Activated naive CD8-positive, alpha-beta T cell (primary cell): Measurements from ENCODE around the gene ERF.

Experiments used
- H3K27ac Mint-ChIP-seq: one replicate; pipeline ENCODE4 v1.8.0; 2021; ENCODE audit warnings: mixed read lengths
- H3K27me3 Mint-ChIP-seq: one replicate; pipeline ENCODE4 v1.8.0; 2021; ENCODE audit warnings: mixed read lengths
- H3K36me3 Mint-ChIP-seq: one replicate; pipeline ENCODE4 v1.8.0; 2021; ENCODE audit warnings: mixed read lengths
- H3K4me1 Mint-ChIP-seq: one replicate; pipeline ENCODE4 v1.8.0; 2021; ENCODE audit warnings: low read depth, mixed read lengths
- H3K4me3 Mint-ChIP-seq: one replicate; pipeline ENCODE4 v1.8.0; 2021; ENCODE audit warnings: mild to moderate bottlenecking, mixed read lengths
- H3K9me3 Mint-ChIP-seq: one replicate; pipeline ENCODE4 v1.8.0; 2021; ENCODE audit warnings: low read depth, mixed read lengths

The ERF gene

DNA sequence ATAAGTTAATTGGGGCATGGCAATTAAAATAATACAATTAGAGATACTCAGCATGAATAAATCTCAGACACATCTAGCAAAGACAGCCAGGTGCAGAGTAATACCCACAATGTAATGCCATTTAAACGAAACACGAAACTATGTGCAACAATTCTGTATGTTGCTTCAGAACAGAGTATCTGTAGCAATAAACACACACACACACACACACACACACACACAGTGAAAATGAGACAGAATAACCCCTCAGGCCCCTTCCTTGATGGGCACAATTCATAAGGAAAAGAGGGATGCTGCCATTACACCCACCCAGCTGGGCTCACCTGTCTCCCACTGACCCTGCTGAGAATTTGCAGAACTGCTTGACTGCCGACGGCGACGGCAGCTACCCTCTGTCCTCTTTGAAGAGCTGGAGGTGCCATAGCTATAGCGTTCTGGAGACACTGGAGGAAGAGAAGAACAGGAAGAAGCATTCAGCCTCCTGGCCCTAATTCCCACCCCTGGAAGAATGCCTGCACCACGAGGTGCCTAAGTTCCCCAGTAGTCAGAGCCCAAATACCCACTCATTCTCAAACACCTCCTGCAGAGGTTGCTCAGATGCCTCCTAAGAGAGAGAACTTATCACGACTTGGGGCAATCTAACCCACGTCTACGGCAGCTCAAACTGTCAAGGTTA is 40.0 kb downstream of the ERF start:
- Mint-ChIP-seq H3K27me3 (no peaks in the 10 kb centered on the region), H3K27ac (peak overlapping the region; percentile 70), H3K9me3 (no peaks in the 10 kb centered on the region), H3K4me3 (peak overlapping the region; percentile 90), H3K36me3 (peaks cover 7% of the 10 kb centered on the region), H3K4me1 (peaks cover 69% of the 10 kb centered on the region)

DNA sequence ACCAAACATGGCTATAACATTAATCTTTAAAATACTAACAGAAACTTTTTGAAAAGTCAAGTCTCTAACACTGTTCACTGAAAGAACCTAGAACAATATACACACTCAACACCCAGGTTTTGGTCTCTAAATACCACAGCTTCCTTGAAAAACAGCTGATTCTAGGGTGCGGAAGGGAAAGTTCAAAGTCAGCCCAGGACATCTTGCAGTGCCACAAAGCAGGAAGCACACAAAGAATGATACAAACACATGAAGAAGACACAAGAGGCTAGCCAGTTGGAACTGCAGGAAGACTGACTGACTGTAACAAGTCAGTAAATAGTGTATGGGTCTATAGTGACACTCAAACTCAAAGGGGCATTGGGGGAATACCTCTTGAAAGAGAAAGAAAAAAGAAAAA is 42.0 kb downstream of the ERF start:
- peak overlapping the region; percentile 70 for H3K4me3 Mint-ChIP-seq
- H3K9me3 Mint-ChIP-seq = no peaks in the 10 kb centered on the region
- H3K36me3 Mint-ChIP-seq = peaks cover 11% of the 10 kb centered on the region
- peak overlapping the region; percentile 82 for H3K27ac Mint-ChIP-seq
- no peaks in the 10 kb centered on the region for H3K27me3 Mint-ChIP-seq
- H3K4me1 Mint-ChIP-seq = peaks cover 62% of the 10 kb centered on the region

GRCh38 chr19:42208612-42209011 is 46.3 kb downstream of the ERF start:
- Mint-ChIP-seq H3K27me3 (no peaks in the 10 kb centered on the region), H3K4me3 (no peak overlapping the region), H3K27ac (no peak overlapping the region), H3K4me1 (peaks cover 56% of the 10 kb centered on the region), H3K9me3 (no peaks in the 10 kb centered on the region), H3K36me3 (peaks cover 10% of the 10 kb centered on the region)

DNA sequence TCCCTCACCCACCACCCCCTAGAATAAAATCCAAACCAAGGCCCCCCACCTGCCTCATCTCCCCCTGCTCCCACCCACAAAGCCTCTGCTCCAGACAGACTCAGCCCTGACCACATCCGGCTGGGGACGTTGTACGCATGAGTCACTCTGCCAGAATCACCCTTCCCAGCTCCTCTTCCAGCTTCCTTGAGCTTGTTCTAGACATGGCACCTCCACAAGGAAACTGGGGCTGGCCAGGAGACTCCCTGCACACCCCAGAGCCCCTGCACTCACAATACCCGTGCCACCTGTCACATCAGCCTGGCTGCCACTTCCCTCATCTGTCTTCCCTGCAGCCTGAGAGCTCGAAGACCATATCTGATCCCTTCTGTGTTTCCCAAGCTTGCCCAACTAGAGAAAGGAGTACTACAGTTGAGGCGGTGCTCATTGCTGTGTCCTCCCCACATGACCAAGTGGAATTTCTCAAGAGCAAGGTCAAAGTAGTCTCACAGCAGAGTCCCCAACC is 47.1 kb downstream of the ERF start:
- Mint-ChIP-seq H3K9me3 (no peaks in the 10 kb centered on the region), H3K27me3 (no peaks in the 10 kb centered on the region), H3K36me3 (peaks cover 8% of the 10 kb centered on the region), H3K4me3 (peak overlapping the region; percentile 33), H3K4me1 (peaks cover 56% of the 10 kb centered on the region), H3K27ac (peak overlapping the region; percentile 56)

DNA sequence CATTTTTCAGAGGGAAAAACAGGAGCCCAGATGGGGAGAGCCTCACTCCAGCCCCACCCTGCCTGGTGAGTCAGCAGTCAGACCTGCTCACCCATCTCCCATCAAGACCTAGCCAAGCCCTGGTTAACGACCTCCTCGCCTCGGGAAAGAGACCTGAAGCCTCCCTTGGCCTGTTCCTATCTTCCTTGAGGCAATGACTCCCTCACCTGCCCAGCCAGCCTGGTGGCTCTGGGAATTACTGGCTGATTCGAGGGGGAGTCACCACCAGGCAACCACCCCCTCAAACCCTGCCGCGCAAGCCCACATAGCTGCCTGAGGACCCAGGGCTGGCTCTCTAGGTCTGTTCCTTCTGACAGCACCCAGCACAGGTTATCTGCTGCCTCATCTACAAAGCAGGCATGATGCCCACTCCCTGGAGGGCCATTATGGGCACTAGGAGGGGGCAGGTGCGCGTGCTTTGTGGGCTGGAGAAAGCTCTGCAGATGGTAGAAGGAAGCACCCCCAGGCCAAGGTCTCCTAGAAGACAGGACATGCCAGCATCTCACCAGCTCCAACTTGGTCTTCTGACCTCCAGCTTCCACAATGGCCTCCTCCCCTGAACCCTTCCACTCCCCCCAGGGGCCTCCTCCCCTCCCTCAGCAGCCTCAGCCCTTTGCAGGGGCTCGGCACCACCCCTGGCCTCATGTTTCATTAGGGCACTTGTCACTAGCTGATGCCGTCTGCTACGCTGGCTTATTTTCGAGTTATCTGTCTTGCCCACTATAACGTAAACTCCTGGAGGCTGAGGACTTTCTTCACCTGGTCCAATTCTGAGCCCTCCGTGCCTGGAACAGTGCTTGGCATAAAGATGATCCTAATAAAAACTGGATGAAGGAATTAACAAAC is 47.8 kb downstream of the ERF start:
- H3K27ac Mint-ChIP-seq = peak overlapping the region; percentile 56
- H3K4me1 Mint-ChIP-seq = peaks cover 57% of the 10 kb centered on the region
- peaks cover 11% of the 10 kb centered on the region for H3K36me3 Mint-ChIP-seq

DNA sequence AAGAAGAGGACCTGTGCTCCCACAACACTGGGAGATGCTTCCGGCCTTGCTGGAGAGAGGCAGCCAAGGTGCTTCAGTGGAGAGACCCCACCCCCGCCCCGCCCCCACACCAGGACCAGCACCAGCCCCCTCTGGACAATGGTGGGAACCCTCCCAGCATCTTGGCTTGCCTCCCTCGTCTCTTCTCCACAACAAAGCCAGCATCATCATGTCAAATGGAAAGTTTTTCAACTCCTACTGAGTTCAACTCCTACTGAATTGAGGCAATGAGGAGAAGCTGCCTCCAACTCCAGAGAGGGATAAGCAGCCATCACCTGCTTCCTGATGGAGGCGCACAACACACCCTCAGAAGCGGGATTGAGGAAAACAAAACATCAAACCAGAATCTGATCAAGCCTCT is 50.3 kb downstream of the ERF start:
- Mint-ChIP-seq H3K36me3 (peaks cover 10% of the 10 kb centered on the region), H3K27me3 (no peaks in the 10 kb centered on the region), H3K9me3 (no peaks in the 10 kb centered on the region), H3K4me3 (no peak overlapping the region), H3K27ac (peak overlapping the region; percentile 70), H3K4me1 (peaks cover 76% of the 10 kb centered on the region)

More for the DNA sequence above, 47.8 kb downstream of the ERF start:
- no peaks in the 10 kb centered on the region for H3K27me3 Mint-ChIP-seq
- H3K9me3 Mint-ChIP-seq = no peaks in the 10 kb centered on the region
- no peak overlapping the region for H3K4me3 Mint-ChIP-seq

GRCh38 chr19:42203700-42204099 is 51.2 kb downstream of the ERF start:
- peak overlapping the region; percentile 54 for H3K27ac Mint-ChIP-seq
- peaks cover 83% of the 10 kb centered on the region for H3K4me1 Mint-ChIP-seq
- H3K4me3 Mint-ChIP-seq = no peak overlapping the region
- H3K36me3 Mint-ChIP-seq = peaks cover 11% of the 10 kb centered on the region
- H3K9me3 Mint-ChIP-seq = no peaks in the 10 kb centered on the region
- no peaks in the 10 kb centered on the region for H3K27me3 Mint-ChIP-seq

DNA sequence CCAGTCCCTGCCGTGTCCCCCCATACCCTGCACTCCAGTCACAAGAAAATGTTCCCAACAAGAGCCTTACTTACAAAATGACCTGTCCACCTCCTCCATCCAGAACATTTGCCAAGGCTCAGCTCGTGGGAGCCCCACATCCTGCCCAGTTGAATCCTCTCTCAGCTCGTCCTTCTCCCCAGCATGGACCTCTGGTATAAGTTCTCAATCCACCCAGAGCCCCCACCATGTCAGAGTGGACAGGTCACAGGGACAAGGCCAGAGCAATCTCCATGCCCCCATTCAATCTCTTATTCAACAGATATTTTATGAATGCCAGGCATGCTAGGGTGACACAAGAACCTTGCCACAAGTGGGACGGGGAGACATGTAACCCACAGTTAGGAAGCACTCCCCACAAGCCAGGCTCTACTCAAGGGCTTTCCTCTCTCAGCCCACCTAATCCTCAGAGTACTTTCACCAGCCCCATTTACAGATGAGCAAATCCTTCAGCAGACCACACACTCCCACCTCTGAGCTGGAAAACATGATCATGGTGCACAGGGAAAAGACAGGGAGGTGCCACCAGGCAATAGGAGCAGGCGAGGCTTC is 52.5 kb downstream of the ERF start:
- Mint-ChIP-seq H3K27me3 (no peaks in the 10 kb centered on the region), H3K27ac (peak overlapping the region; percentile 93), H3K4me1 (peaks cover 78% of the 10 kb centered on the region), H3K9me3 (no peaks in the 10 kb centered on the region), H3K4me3 (peak overlapping the region; percentile 73), H3K36me3 (peaks cover 13% of the 10 kb centered on the region)

DNA sequence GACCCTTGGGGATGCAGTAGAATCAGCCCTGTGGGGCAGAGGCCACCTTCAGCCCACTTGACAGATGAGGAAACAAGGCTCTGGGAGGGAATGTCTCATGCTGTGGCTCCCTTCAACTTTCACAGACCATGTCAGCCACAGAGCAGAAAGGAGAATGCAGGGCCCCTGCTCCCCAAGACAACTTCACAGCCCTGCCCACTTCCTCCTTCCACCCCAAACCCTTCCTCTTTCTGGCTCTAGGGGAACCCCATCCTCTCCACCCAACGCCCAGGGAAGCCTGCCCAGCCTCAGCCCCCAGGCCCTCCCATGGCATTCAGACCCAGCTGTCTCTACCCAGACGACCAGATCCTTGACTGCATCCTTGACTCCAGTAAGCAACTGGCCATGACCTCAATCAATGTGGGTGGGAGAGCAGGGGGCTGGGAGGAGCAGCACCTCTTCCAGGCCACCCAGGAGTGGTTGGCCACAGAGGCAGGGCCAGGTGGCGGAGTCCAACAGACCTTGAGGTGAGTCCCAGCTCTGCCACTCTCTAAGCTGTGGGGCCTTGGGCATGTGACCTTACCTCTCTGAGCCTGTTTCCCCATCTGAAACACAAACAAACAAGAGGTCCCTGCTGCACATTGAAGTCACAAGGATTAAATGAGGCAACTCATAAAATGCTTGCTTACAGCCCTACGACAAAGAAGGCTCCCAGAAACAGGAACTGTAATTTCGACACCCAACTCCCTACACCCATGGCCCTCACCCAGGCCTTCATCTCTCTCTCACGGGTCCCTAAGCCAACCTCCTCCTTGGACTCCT is 53.2 kb downstream of the ERF start:
- H3K27ac Mint-ChIP-seq = peak overlapping the region; percentile 93
- H3K4me3 Mint-ChIP-seq = peak overlapping the region; percentile 73
- H3K36me3 Mint-ChIP-seq = peaks cover 13% of the 10 kb centered on the region
- no peaks in the 10 kb centered on the region for H3K27me3 Mint-ChIP-seq
- H3K4me1 Mint-ChIP-seq = peaks cover 82% of the 10 kb centered on the region
- H3K9me3 Mint-ChIP-seq = no peaks in the 10 kb centered on the region

DNA sequence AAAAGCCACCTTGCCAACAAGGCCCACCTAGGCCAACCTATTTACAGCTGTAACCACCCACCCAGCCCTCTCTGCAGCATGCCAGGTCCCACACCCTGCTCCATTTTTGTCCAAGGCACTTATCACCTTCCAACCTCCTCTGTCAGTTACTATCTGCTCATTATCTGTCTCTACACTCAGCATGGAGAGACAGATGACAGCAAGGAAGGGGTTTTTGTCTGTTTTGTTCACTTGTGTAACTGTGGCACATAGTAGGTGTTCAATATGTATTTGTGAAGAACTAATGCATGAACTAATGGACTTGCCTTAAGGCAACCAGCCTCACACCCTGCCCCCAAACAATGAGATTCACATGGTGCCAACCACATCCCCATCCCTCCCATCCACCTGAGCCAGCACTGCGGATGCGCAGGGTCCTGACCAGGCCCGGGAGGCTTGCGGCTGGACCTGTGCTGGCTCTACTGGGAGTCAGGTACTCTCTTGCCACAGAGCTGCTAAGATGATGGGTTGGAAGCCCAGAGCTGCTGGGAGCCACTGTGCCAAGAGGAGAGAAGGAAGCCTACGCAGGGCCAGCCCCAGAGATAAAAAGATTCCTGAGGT is 54.7 kb downstream of the ERF start:
- Mint-ChIP-seq H3K27me3 (no peaks in the 10 kb centered on the region), H3K9me3 (no peaks in the 10 kb centered on the region), H3K4me3 (peak overlapping the region; percentile 85), H3K36me3 (peaks cover 13% of the 10 kb centered on the region), H3K4me1 (peaks cover 85% of the 10 kb centered on the region), H3K27ac (peak overlapping the region; percentile 93)

DNA sequence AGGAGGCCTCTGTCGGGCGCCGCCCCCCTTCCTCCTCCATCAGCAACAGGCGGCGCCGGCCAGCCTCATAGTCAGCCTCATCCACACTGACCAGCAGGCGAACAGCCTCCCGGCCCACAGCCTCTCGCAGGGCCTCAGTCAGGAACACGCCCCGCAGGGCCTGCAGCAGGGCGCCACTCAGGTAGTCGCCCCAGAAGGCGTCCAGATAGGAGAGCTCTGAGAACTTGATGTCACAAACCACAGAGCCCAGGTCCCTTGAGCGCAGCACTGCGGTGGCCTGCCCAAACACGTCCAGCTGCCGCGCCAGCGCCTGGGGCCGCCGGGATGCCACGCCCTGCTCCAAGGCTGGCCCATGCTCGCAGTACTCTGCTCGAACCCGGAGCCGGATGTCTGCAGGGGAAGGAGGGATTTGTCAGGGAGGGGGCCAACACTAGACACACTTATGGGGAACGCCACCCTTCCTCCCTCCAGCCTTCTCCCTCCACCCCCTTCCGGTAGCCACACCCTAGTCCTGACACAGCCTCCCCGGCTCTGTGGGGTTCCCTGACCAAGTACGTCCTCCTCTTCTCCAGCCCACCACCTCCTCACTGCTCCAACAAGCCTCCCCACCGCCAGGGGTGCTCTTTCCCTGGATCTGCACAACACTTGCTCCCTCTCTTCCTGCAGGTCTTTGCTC is 55.4 kb downstream of the ERF start:
- H3K27me3 Mint-ChIP-seq = no peaks in the 10 kb centered on the region
- no peaks in the 10 kb centered on the region for H3K9me3 Mint-ChIP-seq
- H3K27ac Mint-ChIP-seq = peak overlapping the region; percentile 93
- H3K4me3 Mint-ChIP-seq = peak overlapping the region; percentile 85
- H3K36me3 Mint-ChIP-seq = peaks cover 13% of the 10 kb centered on the region
- peaks cover 78% of the 10 kb centered on the region for H3K4me1 Mint-ChIP-seq

- H3K4me3 Mint-ChIP-seq = peak overlapping the region; percentile 85
- H3K27ac Mint-ChIP-seq = peak overlapping the region; percentile 93
- no peaks in the 10 kb centered on the region for H3K27me3 Mint-ChIP-seq
- H3K4me1 Mint-ChIP-seq = peaks cover 76% of the 10 kb centered on the region
- peaks cover 13% of the 10 kb centered on the region for H3K36me3 Mint-ChIP-seq
- no peaks in the 10 kb centered on the region for H3K9me3 Mint-ChIP-seq
Observed at GRCh38 chr19:42198676-42199439, 56.1 kb downstream of the ERF start.
